ENCODE results near the gene TMEM203. TPM values are rescaled to one million over a fixed set of nuclear protein-coding genes. Genes with fewer than 3 reads are reported as not detected.
A peak's percentile ranks its signal among the peaks of the same experiment; 100 is the strongest.

The TMEM203 gene
- polyA plus RNA-seq, 4 donors: 33.0 to 38.2 (median 35.0) TPM

GRCh38 chr9:137191245-137191644 is 14.2 kb downstream of the TMEM203 start:
- DNase-seq: no peak
- no peak overlapping the region for H3K27ac ChIP-seq (ENCODE audit: low read depth in 1 of 3, low read length in 2 of 3)
- 74 to 76% (median 74%) methylated on average over 3 of the region's 3 CpGs for WGBS, 3 donors
- H3K36me3 ChIP-seq (ENCODE audit: control insufficient read depth in 3 of 3, insufficient read depth in 2 of 3, low read depth in 1 of 3, low read length in 3 of 3): peaks cover 0 to 82% (median 0%) of the 10 kb centered on the region in 3 donors
- H3K9me3 ChIP-seq (ENCODE audit: control insufficient read depth in 2 of 2, insufficient read depth in 1 of 2, low read depth in 1 of 2, low read length in 1 of 2): no peaks in the 10 kb centered on the region
- H3K4me1 ChIP-seq (ENCODE audit: control insufficient read depth in 3 of 3, insufficient read depth in 2 of 3, low read depth in 1 of 3, low read length in 2 of 3): peaks cover 3 to 48% (median 19%) of the 10 kb centered on the region in 3 donors
- FAIRE-seq: no peak
- no peak overlapping the region for H3K4me3 ChIP-seq (ENCODE audit: low read depth in 1 of 3, low read length in 3 of 3)
- H3K27me3 ChIP-seq (ENCODE audit: control insufficient read depth in 3 of 3, insufficient read depth in 3 of 3, low read length in 3 of 3): no peaks in the 10 kb centered on the region

- Histone ChIP-seq H3K27ac (ENCODE audit: low read depth in 1 of 3, low read length in 2 of 3) (peak overlapping the region in 1 of 3 donors; percentile 96), H3K4me3 (ENCODE audit: low read depth in 1 of 3, low read length in 3 of 3) (peak overlapping the region in 2 of 3 donors; percentile 89 to 100), H3K27me3 (ENCODE audit: control insufficient read depth in 3 of 3, insufficient read depth in 3 of 3, low read length in 3 of 3) (no peaks in the 10 kb centered on the region), H3K4me1 (ENCODE audit: control insufficient read depth in 3 of 3, insufficient read depth in 2 of 3, low read depth in 1 of 3, low read length in 2 of 3) (peaks cover 3 to 43% (median 19%) of the 10 kb centered on the region in 3 donors), H3K9me3 (ENCODE audit: control insufficient read depth in 2 of 2, insufficient read depth in 1 of 2, low read depth in 1 of 2, low read length in 1 of 2) (no peaks in the 10 kb centered on the region), H3K36me3 (ENCODE audit: control insufficient read depth in 3 of 3, insufficient read depth in 2 of 3, low read depth in 1 of 3, low read length in 3 of 3) (peaks cover 0 to 85% (median 0%) of the 10 kb centered on the region in 3 donors)
- DNase-seq: peak in 1 of 2 donors; percentile 53
- 33 to 68% (median 60%) methylated on average over 7 to 9 of the region's 9 CpGs for WGBS, 3 donors
- FAIRE-seq: no peak
Measured at GRCh38 chr9:137190315-137190856, 15.1 kb downstream of the TMEM203 start.

- DNase-seq (no peak), FAIRE-seq (no peak)
- Histone ChIP-seq H3K4me3 (ENCODE audit: low read depth in 1 of 3, low read length in 3 of 3) (peak overlapping the region; percentile 84 to 100 (median 89)), H3K27me3 (ENCODE audit: control insufficient read depth in 3 of 3, insufficient read depth in 3 of 3, low read length in 3 of 3) (no peaks in the 10 kb centered on the region), H3K36me3 (ENCODE audit: control insufficient read depth in 3 of 3, insufficient read depth in 2 of 3, low read depth in 1 of 3, low read length in 3 of 3) (peaks cover 0 to 85% (median 0%) of the 10 kb centered on the region in 3 donors), H3K4me1 (ENCODE audit: control insufficient read depth in 3 of 3, insufficient read depth in 2 of 3, low read depth in 1 of 3, low read length in 2 of 3) (peaks cover 3 to 35% (median 19%) of the 10 kb centered on the region in 3 donors), H3K9me3 (ENCODE audit: control insufficient read depth in 2 of 2, insufficient read depth in 1 of 2, low read depth in 1 of 2, low read length in 1 of 2) (no peaks in the 10 kb centered on the region), H3K27ac (ENCODE audit: low read depth in 1 of 3, low read length in 2 of 3) (peak overlapping the region; percentile 78 to 96 (median 96))
- WGBS, 3 donors: 14 to 32% (median 25%) methylated on average over 23 of the region's 23 CpGs
Measured at GRCh38 chr9:137189297-137190295, 15.9 kb downstream of the TMEM203 start.

- no peaks in the 10 kb centered on the region for H3K9me3 ChIP-seq (ENCODE audit: control insufficient read depth in 2 of 2, insufficient read depth in 1 of 2, low read depth in 1 of 2, low read length in 1 of 2)
- H3K4me3 ChIP-seq (ENCODE audit: low read depth in 1 of 3, low read length in 3 of 3): peak within 1 kb of the TSS; percentile 84 to 100 (median 89)
- H3K27ac ChIP-seq (ENCODE audit: low read depth in 1 of 3, low read length in 2 of 3): peak within 1 kb of the TSS; percentile 78 to 96 (median 96)
- H3K27me3 ChIP-seq (ENCODE audit: control insufficient read depth in 3 of 3, insufficient read depth in 3 of 3, low read length in 3 of 3): no peaks in the 10 kb centered on the region
- peaks cover 3 to 85% (median 6%) of the 10 kb centered on the region in 3 donors for H3K36me3 ChIP-seq (ENCODE audit: control insufficient read depth in 3 of 3, insufficient read depth in 2 of 3, low read depth in 1 of 3, low read length in 3 of 3)
- H3K4me1 ChIP-seq (ENCODE audit: control insufficient read depth in 3 of 3, insufficient read depth in 2 of 3, low read depth in 1 of 3, low read length in 2 of 3): peaks cover 3 to 35% (median 19%) of the 10 kb centered on the region in 3 donors
- DNase-seq (peak; percentile 92 to 99), FAIRE-seq (no peak)
- WGBS, 3 donors: 0% methylated on average over 77 to 98 of the region's 98 CpGs
Measured at GRCh38 chr9:137188490-137189296, 16.8 kb downstream of the TMEM203 start, which contains the start of the genes ANAPC2 and SSNA1. Gene ANAPC2, minus strand, starts transcription at chr9:137188560. Its CDS starts 28 bp downstream, at chr9:137188532. Gene SSNA1, plus strand, starts transcription at chr9:137188676. Its CDS starts 51 bp downstream, at chr9:137188727.

- no peak for FAIRE-seq
- H3K4me1 ChIP-seq (ENCODE audit: control insufficient read depth in 3 of 3, insufficient read depth in 2 of 3, low read depth in 1 of 3, low read length in 2 of 3): peaks cover 3 to 35% (median 19%) of the 10 kb centered on the region in 3 donors
- 0 to 1% (median 1%) methylated on average over 30 to 31 of the region's 31 CpGs for WGBS, 3 donors
- peak overlapping the region; percentile 73 to 96 (median 96) for H3K27ac ChIP-seq (ENCODE audit: low read depth in 1 of 3, low read length in 2 of 3)
- DNase-seq: no peak
- no peaks in the 10 kb centered on the region for H3K9me3 ChIP-seq (ENCODE audit: control insufficient read depth in 2 of 2, insufficient read depth in 1 of 2, low read depth in 1 of 2, low read length in 1 of 2)
- H3K4me3 ChIP-seq (ENCODE audit: low read depth in 1 of 3, low read length in 3 of 3): peak overlapping the region; percentile 84 to 100 (median 89)
- no peaks in the 10 kb centered on the region for H3K27me3 ChIP-seq (ENCODE audit: control insufficient read depth in 3 of 3, insufficient read depth in 3 of 3, low read length in 3 of 3)
- peaks cover 6 to 85% (median 6%) of the 10 kb centered on the region in 3 donors for H3K36me3 ChIP-seq (ENCODE audit: control insufficient read depth in 3 of 3, insufficient read depth in 2 of 3, low read depth in 1 of 3, low read length in 3 of 3)
Measured at GRCh38 chr9:137188086-137188489, 17.4 kb downstream of the TMEM203 start.

GRCh38 chr9:137187386-137187785 is 18.1 kb downstream of the TMEM203 start:
- no peak for FAIRE-seq
- H3K4me1 ChIP-seq (ENCODE audit: control insufficient read depth in 3 of 3, insufficient read depth in 2 of 3, low read depth in 1 of 3, low read length in 2 of 3): peaks cover 3 to 35% (median 19%) of the 10 kb centered on the region in 3 donors

GRCh38 chr9:137186385-137186784 is 19.1 kb downstream of the TMEM203 start:
- FAIRE-seq: no peak
- Histone ChIP-seq H3K9me3 (ENCODE audit: control insufficient read depth in 2 of 2, insufficient read depth in 1 of 2, low read depth in 1 of 2, low read length in 1 of 2) (no peaks in the 10 kb centered on the region), H3K4me3 (ENCODE audit: low read depth in 1 of 3, low read length in 3 of 3) (no peak overlapping the region), H3K36me3 (ENCODE audit: control insufficient read depth in 3 of 3, insufficient read depth in 2 of 3, low read depth in 1 of 3, low read length in 3 of 3) (peaks cover 9 to 85% (median 12%) of the 10 kb centered on the region in 3 donors), H3K27ac (ENCODE audit: low read depth in 1 of 3, low read length in 2 of 3) (no peak overlapping the region), H3K27me3 (ENCODE audit: control insufficient read depth in 3 of 3, insufficient read depth in 3 of 3, low read length in 3 of 3) (no peaks in the 10 kb centered on the region), H3K4me1 (ENCODE audit: control insufficient read depth in 3 of 3, insufficient read depth in 2 of 3, low read depth in 1 of 3, low read length in 2 of 3) (peaks cover 3 to 35% (median 19%) of the 10 kb centered on the region in 3 donors)
- WGBS, 3 donors: 37 to 69% (median 42%) methylated on average over 6 of the region's 6 CpGs
- no peak for DNase-seq

More at GRCh38 chr9:137187386-137187785, 18.1 kb downstream of the TMEM203 start:
- Histone ChIP-seq H3K27me3 (ENCODE audit: control insufficient read depth in 3 of 3, insufficient read depth in 3 of 3, low read length in 3 of 3) (no peaks in the 10 kb centered on the region), H3K4me3 (ENCODE audit: low read depth in 1 of 3, low read length in 3 of 3) (peak overlapping the region; percentile 84 to 100 (median 89)), H3K27ac (ENCODE audit: low read depth in 1 of 3, low read length in 2 of 3) (no peak overlapping the region), H3K9me3 (ENCODE audit: control insufficient read depth in 2 of 2, insufficient read depth in 1 of 2, low read depth in 1 of 2, low read length in 1 of 2) (no peaks in the 10 kb centered on the region), H3K36me3 (ENCODE audit: control insufficient read depth in 3 of 3, insufficient read depth in 2 of 3, low read depth in 1 of 3, low read length in 3 of 3) (peaks cover 9 to 85% (median 9%) of the 10 kb centered on the region in 3 donors)
- no peak for DNase-seq
- 75 to 84% (median 75%) methylated on average over 15 of the region's 15 CpGs for WGBS, 3 donors
